Measurements from ENCODE around the gene PRND.
"Not testable (repeated sequence)": the region's sequence is repeated elsewhere in the genome, so short reads cannot be mapped to it uniquely, and the experiment has no call there.

PRND gene

DNA sequence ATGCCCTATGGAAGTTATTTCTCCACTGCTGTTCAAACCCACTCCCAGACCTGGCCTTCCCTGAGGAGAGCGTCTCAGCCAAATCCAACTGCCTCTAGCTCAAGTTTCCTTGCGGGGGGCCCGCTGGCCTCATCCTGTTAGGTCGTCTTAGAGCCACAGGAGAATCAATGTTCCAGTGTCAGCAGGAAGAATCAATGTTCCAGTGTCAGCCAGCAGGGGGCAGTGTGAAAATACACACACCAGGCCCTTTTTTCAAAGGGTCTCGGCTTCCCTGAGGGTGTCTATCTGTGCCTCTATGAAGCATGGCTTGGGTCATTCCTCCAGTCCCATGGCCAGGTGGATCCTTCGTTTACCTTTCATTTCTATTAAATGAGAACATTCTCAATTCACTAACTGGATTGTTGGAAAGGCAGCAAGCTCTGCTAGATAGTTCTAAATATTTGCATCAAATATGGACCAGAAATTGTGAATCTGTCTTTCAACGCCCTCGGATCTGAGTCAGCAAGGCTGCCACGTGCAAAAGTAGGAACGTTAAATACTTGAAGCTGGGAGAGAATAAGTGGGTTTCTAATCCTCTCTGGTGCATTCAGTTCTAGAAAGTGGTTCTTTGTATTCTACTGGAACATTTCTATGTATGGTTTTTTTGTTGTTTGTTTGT, 19.2 kb downstream of the PRND start:
- no peak for DNase-seq

DNA sequence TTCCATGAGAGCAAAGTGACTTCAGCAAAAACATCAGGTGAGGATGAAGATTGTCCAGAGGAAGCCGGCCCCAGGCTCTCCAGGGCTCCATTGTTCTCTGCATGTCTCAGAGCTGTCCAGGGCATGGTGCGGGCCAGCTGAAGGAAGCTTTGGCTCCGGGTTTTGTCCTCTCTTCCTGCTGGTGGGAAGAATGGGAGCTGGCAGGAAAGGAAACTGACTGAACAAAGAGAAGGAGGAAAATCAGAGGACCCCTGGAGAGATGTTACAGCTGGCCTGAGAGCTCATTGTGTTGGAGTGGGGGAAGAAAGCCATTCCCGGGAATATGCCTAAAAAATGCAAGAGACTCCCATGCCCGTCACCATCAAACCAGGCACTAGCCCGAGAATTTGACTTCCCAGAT, 27.1 kb downstream of the PRND start:
- DNase-seq = no peak

DNA sequence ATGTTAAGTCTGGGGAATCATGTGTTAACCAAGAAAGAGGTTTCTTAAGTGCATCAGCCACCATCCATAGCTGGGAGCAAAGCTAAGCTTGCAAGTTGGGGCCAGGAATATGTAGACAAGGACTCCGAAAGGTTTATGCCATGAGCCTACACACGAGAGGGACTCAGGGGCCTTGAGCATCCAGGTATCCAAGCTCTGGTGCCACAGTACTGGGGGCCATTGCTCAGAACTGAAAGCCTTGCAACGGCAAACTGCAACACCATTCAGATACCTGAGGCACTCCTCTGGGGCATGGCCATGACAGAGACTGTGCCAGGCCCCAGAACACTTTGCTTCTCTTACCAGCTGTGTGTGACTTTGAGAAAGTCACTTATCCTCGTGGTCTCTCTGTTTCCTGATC, 27.6 kb downstream of the PRND start:
- DNase-seq = no peak

DNA sequence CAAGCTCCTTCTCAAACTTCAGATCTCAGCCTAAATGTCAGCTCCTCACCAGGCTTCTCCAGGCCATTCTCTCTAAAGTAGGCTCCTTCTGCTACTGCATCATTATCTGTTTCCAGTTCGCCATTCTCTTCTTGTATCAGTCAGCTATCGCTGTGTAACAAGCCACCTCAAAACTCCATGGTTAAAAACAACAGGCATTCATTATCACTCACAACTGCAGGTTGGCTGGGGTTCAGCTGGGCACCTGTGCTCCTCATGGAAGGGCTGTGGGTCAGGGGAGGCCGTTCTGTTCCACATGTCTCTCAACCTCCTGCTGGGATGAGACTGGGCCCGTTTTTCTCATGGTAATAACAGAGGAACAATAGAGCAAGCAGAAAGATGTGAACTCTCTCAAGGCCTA, 28.7 kb downstream of the PRND start:
- DNase-seq = no peak

DNA sequence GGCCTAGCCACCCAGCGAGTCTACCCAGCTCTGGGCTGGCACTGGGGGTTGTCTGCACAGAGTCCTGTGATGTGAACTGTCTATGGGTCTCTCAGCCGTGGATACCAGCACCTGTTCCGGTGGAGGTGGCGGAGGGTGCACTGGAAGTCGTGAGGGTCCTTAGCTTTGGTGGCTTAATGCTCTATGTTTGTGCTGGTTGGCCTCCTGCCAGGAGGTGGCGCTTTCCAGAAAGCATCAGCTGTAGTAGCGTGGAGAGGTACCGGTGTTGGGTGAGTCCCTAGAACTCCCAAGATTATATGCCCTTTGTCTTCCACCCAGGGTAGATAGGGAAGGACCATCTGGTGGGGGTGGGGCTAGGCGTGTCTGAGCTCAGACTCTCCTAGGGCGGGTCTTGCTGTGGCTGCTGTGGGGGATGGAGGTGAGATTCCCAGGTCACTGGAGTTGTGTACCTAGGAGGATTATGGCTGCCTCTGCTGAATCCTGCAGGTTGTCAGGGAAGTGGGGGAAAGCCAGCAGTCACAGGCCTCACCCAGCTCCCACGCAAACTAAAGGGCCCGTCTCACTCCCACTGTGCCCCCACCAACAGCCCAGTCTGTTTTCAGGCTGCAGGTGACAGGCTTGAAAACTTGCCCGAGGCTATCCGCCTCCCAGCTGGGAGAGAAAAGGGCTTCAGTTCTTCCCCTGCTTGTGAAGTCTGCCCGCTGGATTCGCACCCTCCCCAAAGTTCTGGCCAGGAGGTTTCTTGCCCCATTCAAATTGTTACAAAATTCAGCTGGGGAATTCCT, 37.6 kb downstream of the PRND start:
- DNase-seq = not testable (repeated sequence)

DNA sequence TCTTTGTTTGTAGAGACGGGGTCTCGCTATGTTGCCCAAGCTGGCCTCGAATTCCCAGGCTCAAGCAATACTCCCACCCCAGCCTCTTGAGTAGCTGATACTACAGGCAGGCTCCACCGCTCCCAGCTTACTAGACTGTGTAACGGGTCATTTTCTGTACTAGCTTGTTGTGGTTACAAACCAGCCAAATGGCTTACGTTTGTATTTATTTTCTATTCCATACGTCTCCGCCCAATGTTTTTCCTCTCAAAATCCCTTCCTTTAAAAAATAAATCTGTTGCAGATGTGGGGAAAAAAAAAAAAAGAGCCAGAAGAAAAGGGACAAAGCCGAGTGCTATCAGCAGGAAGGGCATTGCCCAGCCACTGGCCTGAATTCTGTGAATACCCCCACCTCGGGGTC, 41.6 kb downstream of the PRND start:
- DNase-seq = no peak

DNA sequence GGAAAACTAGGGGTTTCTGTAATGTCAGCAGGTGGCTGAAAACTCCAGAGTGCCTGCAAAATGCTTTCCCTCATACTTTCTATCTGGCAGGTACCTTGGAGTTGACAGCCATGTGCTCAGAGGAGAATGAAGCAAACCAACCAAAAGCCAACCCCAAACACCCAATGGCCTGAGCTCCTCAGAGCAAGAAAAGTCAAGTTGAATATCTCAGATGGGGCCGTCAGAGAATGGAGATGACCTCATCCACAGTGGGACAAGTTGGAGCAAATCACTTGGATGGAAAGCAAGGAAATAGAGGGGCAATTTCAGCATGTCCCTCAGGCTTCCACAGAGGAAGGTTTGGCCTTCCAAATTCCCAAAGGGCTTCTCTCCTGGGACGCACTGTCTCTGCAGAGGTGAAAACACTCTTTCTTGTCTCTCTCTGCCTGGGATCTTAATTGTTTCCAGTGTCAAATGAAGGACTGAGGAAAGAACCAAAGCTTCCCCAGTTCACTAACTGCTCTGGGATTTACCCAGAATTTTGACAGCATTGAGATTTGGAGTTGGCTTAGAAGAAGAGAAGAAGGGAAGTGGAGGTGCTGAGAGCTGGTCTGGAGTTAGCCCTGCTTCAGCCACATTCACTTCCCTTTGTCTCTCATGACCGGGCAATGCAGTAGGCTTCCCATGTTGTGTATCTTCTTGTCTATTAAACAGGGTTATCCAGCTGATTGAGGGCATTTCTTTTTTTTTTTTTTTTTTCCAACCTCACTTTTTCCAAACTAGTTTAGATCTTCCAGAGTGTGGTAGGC, 42.2 kb downstream of the PRND start:
- no peak for DNase-seq

DNA sequence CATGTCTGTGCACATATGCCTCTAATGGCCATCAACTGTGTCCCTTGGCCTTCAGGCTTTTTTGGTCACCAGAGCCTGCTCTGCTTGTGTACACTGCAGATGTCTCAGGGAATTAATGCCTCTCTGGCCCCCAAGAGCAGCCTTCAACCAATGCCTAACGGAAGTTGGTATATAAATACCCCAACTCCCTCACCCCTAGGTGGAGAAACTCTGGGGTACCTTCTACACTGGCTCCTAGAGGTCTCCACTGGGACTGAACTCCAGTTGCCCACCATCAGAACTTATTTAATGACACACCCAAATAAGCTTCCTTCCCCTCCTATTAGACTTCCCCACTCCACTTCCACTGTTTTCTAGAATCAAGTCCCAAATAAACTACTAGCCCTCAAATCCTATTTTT, 43.1 kb downstream of the PRND start:
- no peak for DNase-seq

DNA sequence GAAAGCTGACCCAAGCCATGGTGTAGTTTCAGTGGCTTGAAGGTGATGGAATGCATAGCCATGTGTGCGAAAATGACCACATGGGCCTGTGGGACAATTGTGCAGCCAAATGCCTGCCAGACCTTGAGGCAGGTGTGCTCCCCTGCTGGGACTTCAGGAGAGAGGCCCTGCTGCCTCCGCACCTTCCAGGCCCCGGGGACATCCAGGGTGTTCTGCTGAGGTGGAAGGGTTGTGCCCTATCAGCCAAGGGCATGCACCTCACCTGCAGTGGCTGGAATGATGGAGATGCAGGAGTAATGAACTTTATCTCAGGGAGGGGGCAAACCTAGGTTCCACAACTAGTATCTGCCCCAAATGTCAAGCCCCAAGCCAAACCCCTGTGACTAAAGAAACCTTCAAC, 44.0 kb downstream of the PRND start:
- DNase-seq = no peak

DNA sequence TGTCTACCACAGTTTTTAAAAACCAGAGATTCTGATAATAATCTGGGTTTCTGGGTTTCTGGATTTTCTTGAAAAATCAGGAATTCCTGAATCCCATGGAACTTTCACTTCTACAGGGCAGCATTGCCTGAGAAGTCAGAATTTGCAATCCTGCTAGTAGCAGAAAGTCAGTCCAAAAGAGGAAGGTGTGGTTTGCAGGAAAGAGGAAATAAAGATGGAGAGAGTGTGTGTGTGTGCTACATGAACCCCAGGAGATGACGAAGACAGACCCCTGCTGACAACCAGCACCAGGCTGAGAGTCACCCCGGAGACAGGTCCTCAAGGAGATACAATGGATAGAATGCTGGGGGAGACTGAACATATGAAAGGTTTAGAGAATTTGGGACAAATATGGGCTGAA, 44.9 kb downstream of the PRND start:
- no peak for DNase-seq

DNA sequence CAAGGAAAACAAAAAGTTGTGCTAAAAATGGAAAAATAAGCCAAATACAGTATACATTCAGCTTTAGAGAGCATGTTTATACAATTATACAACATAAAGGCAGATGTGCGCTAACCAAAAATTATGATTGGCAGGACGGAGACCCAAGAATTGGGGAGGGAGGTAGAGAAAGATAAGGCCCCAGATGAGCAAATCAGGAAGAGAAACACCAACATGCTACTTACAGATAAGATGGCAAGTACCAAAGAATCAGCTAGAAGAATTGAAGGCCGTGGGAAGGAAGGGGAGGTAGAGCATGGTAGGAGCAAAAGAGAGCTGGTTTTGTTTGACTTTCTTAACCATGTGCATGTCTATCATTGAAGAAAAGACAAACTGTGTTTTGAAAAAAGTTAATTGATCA, 45.4 kb downstream of the PRND start:
- DNase-seq = no peak

DNA sequence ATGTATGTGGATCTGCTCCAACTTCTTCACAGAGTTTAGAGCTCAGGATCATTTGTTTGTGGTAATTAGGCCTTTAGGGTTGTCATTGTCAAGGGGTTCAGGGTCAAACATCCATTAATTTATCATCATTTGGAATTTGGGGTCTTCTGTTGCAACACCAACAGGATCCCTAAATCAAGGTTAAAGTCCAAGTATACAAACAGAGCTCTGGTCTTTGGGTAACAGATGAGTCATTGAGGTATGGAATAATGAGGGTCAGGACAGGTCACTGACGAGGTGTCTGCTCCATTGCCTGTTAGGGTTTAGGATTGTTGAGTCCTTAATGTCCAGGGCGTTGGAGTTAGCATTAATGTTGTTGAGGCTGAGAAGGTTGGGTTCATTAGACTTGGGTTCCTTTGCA, 47.6 kb downstream of the PRND start:
- DNase-seq = no peak

DNA sequence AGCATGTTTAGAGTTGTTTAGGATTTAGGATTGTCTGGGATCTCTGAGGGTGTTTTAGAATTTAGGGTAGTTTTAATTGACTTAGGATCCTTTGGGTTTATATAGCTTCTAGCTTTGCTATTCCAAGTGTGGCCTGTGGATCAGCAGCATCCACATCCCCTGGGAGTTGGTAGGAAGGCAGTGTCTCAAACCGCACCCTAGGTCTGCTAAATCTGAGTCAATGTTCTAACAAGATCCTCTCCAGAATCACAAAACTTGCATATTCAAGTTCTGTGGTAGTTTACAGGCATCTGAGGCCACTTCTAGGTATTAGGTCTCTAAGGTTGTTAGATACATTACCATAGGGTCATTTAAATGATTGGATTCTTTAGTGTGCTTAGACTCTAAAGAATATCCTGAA, 48.3 kb downstream of the PRND start:
- DNase-seq = no peak

DNA sequence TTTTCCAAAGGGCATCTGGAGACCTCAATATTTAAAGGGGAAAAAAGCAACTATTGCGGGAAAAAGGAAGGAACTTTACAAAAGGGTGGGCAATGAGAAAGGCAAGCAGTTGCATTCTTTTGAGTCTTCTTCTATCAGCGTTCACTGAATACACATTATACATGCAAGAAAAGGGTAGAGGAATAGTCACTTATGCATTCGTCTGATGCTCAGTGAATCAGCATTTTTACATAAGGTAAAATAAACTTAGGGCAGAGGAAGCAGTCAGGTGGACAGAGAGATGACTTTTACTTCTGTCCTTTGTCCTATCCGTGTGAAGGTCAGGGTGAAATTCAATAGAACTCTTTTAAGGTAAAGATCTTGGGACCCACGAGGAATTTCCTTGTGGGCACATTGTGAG, 49.3 kb downstream of the PRND start:
- DNase-seq = no peak

DNA sequence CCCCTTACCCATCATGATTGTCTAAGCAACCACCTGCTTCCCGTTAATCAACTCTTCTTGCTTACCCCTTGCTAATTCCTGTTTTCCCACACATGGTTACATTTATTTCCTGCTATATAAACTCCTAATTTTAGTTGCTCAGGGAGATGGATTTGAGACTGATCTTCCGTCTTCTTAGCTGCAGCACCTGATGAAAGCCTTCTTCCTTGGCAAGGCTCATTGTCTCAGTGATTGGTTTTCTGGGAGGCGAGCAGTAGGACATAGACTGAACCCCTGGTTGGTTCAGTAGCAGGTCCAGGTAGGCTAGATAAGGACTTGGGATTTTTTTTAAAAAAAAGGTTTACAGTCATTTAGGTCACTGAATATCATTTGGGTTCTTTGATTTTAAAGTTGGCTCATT, 50.4 kb downstream of the PRND start:
- no peak for DNase-seq

DNA sequence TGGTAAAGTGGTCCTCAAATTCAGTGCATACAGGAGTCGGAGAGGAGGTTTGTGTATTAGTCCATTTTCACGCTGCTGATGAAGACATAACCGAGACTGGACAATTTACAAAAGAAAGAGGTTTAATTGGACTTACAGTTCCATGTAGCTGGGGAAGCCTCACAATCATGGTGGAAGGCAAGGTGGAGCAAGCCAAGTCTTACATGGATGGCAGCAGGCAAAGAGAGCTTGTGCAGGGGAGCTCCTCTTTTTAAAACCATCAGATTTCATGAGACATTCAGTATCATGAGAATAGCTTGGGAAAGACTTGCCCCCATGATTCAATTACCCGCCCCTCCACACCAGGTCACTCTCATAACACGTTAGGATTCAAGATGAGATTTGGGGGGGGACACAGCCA, 51.3 kb downstream of the PRND start:
- not testable (repeated sequence) for DNase-seq

DNA sequence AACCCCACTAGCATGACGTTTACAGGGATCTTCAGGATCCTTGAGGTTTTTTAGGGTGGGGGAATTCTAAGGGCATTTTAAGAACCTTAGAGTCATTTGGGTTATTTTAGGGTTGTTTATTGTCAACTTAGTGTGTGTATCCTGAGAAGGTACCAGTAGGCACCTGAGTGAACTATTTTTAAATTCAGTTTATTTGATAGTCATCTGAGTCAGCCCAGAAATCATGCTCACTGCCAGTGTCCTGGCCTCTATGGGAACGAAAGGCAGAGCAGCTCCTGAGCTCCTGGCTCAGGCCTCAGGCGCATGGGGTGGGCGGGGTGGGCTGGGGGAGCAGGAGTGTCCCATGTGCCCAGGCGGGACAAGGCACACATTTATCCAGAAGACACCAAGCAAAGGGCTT, 52.0 kb downstream of the PRND start:
- DNase-seq = no peak

DNA sequence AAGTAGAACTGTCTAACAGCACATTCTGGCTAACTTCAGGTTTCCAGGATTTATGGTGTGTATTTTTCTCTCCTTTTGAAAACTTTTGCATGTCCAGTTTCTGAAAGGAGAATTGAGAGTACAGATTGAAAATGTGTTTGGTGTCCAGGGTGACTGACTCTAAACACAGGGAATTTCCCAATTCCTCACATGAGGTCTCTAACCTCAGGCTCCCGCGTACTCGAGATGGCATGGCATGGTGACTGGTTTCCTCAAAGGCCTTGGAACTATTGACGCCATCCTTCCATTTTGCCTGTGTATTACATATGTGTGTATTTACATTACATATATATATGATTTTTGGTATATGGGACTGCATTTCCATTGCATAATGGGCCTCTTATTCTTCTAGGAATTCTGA, 52.5 kb downstream of the PRND start:
- DNase-seq = no peak

DNA sequence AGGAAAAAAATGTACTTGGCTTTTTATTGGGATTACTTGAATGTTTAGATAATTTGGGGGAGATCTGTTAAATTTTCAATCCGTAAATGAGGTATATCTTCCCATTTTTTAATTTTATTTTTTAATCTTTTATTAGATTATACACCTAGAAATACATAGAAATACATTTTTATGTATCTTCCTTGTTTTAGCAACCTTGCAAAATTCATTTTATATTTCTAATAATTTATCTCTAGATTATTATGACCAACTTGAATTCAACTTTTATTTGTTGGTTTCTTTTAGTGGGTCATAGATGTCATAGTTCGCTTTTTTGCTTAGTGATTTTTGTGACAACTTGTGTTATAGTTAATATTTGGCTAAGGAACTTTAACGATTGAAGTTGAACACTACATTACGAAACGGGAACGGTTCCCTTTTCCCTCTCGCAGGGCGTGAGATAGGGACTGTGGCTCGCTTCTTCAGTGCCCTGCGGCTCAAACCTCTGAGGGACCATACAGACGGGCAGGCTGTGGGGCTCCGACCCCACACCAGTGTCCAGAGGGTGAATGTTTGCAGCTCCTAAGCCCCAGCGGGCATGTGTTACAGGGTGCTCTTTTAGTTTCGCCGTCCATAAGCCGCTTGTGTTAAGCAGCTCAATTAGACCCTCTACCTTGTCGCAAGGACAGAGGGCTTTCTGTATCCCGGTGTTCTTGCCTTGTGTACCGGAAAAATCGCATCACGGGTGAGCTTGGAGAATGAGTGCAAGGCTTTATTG, 53.8 kb downstream of the PRND start:
- no peak for DNase-seq

DNA sequence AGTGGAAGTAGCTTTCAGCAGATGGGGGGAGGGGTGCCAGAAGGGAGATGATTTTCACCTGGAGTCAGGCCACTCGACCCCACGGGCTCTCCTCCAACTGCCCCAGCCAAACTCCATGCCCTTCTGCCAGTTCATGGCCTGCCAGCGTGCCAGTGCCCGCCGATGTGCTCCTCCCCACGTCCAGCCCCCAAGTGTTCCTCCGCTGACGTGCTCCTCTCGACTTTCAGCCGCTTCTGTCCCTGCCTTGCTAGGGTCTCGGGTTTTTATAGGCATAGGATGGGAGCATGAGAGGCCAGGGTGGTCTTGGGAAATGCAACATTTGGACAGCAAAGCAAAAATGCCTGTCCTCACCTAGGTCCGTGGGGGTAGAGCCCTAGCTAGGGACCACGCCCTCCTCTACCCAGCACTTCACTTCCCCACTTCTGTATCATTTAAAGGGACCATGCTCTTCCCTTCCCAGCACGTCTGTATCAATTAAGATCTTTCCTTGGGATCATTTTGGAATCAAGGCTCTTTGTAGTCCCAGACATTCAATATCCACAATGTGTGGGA, 54.4 kb downstream of the PRND start:
- no peak for DNase-seq
